Measurements from ENCODE around the gene LIN28A.

Gene LIN28A

DNA sequence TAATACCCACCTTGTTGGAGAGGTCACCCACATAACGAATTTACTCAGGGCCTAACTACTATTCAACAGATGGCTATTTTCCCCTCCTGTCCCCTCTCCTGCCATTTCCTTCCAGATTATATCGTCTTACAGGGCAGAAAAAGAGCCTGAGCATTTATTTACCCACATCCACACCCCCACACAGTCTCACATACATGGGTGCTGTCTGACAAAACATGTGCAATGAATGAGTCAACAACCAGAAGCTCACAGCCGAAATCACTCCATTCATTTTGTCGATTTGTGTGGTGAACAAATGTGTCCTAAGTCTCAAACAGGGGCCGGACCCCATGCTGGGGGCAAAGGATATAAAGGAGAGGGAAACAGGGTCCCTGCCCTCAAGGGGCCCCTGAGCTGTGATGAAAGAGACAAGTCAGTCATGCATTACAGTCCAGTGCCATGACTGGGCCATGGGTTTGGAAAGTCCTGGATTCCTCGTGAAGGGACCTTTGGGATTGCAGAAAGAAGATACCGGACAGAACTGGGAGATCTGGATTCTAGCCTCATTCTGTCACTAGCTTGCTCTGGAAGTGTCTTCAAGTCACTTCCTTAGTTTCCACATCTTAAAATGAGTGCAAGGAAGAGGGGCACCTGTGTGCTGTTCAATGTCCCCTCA lies 21.7 kb upstream of the LIN28A start:
- DNase-seq = no peak

DNA sequence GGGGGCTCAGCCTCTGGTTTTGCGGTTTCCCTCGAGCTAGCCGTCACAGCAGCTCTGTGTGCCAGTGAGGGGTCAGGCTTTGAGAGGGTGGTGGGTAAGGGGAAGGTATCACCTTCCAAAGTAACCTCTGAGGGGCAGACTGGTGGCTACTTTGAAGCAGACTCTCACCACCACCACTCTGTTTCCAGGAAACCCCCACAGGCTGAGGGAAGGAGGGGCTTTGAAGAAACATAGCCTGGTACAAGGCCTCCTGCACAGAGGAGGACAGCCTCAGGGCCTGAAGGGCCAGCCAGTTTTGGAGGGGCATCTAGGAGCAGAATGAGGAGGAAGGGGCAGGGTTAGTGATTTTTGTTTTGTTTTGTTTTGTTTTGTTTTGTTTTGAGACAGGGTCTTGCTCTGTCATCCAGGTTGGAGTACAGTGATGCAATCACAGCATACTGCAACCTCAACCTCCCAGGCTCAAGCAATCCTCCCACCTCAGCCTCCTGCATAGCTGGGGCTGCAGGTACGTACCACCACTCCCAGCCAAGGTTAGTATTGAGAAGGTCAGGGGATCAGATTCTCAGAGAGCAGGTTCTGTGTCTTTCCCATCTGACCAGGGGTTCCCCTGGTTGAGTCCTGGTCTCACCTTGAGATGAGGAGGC lies 20.9 kb upstream of the LIN28A start:
- no peak for DNase-seq

DNA sequence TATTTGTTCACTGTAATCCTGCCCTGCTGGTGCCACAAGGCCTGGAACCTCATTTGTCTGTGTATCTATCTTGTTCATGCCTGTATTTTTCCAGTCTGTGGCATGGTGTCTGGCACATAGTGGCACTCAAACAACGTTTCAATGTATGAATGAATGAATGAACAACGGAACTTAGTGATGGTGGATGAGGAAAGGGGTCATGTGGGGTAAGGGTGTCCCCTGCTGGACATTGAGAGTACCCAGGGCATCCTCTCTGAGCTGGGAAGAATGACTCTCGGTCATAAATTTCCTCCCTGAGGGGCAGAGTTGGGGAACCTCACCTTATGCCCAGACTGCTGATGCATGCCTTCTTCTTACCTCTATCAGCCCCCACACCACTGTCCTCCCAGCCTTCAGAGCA lies 19.2 kb upstream of the LIN28A start:
- peak; percentile 21 for DNase-seq

DNA sequence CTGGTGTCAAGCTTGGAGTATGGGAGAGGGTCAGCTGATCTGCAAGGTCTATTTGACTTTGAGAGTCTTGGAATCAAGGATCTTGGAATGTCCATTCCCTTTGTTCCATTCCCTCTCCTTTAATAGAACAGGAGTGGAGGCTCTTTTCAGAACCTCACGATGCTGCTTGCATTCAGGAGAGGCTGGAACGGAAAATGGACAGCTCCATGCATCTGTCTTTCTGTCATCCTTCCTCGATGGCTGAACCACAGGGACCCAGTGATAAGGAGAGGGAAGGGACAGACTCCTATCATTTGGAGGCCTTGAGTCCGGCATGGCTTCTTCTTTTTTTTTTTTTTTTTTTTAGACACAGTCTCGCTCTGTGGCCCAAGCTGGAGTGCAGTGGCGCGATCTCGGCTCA lies 14.9 kb upstream of the LIN28A start:
- no peak for DNase-seq

DNA sequence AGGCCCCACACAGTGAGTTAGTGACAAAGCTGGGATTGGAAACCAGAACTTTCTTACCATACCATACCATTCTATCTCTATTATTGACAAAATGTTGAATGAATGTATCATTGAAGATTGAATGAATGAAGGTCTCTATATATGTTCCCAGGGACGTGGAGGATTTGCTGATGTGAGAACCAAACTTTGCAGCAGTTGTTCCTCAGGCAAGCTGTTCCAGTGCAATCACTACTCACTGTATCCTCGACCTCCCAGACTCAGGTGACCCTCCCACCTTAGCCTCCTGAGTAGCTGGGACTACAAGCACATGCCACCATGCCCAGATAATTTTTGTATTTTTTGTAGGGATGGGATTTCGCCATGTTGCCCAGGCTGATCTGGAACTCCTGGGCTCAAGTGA lies 11.6 kb upstream of the LIN28A start:
- no peak for DNase-seq

DNA sequence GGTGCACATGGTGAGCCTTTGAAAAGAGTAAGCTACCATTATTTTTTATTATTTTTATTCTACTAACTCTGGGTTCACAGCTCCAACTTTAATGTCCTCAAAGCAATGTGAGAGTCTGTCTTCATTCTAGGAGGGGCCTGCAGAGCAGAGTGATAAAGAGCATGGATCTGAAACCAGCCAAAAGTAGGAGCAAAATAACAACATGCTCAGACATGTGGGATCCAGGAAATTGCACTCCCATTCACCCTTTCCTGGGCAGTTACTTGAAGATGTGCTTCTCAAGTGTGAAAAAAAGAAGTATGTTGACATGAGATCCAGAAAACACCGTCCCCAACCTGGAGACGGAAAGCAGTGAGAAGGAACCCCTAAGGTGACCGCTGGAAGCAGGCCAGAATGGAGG lies 8.7 kb upstream of the LIN28A start:
- DNase-seq = no peak

DNA sequence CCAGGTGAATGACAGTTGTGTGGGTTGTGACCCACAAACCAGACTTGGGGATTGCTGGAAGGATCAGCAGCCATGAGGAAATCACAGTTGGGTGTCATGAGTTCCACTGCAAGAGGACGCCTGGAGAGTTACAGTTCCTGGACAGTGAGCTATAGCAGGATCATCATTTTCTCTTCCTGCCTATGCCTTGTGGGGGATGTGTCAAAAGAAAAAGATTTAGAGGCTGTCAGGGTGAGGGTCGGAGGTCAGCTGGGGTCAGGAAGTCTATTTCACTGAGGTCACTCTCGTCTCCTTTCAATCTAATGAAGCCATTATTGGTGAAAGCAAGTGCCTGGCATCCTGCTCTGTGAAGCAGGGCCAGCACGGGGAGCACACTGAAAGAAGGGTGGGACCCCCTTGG lies 7.0 kb upstream of the LIN28A start:
- DNase-seq = no peak

DNA sequence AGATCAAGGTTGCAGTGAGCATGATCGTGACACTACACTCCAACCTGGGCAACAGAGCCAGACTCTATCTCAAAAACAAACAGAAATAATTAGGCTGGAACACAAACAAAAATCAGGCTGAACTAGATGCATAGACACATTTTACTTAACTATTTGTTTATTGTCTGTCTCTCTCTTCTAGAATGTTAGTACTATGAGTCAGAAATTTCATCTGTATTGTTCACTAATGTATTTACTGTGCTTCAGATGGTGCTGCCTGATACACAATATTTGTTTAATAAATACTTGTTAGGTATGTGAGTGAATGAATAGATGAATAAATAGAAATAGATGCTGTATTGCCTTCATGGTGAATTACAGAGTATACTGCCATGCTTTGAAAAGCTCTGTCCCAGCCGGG lies 6.0 kb upstream of the LIN28A start:
- no peak for DNase-seq

DNA sequence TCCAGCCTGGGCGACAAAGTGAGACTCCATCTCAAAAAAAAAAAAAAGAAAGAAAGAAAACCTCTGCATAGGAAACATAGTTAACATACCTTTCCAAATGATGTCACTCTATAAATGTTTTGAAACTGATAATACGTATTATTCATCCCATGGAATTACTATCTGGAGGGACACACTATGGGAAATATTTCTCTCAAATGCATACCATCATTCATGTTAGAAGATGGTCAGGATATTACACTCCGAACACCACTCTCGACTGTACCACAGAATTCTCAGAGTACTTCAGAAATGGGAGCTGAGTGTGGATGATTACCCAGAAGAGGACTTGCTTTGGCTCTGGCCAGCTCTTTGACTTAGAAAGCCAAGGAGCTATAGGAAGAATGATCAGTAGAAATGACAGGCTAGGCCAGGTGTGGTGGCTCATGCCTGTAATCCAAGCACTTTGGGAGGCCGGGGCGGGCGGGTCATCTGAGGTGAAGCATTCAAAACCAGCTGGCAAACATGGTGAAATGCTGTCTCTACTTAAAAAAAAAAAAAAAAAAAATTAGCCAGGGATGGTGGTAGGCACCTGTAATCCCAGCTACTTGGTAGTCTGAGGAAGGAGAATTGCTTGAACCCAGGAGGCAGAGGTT lies 5.2 kb upstream of the LIN28A start:
- no peak for DNase-seq

DNA sequence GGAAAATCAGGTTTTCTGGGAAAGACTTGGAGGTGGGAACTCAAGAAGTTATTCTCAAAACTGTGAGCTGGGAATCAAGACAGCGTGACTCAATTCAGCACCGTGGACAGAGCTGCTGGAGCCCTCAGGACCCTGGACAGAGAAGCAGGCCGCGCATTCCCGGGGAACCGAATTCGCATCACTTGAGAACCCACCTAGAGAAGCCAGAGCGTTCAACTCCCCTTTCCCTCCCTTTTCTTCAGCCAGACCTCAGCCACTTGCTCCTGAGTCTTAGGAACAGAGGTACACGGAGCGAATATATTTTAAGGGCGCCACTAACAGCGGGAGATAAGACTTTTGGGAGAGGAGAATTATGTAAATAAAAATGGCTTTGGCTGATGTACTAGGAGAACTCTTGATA lies 2.0 kb upstream of the LIN28A start:
- peak; percentile 82 for DNase-seq

DNA sequence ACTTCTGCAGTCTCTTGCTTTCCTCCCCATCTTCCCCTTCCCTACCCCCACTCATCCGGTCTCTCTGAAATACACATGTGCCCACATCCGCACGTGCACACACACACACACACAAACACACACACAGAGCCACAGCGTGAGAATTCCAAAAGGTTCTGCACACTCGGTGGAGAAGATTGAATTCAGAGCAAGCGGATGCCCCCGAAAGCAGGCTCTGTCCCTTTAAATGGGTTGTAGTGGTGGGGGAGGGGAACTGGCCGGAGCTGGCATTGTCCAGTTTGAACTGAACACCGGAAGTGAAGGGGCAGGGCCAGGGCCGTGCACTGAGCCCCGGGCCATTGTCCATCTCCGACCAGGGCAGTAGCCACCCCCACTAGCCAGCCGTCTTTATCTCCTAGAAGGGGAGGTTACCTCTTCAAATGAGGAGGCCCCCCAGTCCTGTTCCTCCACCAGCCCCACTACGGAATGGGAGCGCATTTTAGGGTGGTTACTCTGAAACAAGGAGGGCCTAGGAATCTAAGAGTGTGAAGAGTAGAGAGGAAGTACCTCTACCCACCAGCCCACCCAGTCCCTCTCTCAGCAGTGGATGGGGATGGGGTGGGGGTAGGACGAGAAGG lies 1.3 kb upstream of the LIN28A start:
- DNase-seq = no peak

DNA sequence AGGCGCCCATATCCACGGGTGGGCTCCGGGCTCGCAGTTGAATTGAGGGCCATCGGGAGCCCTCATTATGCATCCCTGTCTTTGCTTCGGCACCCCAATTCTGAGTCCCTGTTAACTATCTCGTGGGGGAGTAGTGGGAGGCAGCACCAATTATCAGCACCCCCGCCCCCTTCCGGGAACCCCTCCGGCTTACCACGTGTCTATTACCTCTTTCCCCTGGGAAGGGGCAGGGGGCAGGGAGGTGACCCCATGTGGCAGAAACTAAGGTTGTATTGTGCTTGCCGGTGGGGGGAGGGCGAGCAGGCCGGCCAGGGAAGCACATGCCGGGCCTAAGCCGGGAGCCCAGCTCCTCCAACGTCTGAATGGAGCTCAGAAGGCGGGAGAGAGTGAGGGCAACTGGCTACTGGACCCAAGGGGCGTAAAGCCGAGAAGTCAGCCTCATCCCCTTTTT lies 1.0 kb downstream of the LIN28A start:
- DNase-seq = no peak

DNA sequence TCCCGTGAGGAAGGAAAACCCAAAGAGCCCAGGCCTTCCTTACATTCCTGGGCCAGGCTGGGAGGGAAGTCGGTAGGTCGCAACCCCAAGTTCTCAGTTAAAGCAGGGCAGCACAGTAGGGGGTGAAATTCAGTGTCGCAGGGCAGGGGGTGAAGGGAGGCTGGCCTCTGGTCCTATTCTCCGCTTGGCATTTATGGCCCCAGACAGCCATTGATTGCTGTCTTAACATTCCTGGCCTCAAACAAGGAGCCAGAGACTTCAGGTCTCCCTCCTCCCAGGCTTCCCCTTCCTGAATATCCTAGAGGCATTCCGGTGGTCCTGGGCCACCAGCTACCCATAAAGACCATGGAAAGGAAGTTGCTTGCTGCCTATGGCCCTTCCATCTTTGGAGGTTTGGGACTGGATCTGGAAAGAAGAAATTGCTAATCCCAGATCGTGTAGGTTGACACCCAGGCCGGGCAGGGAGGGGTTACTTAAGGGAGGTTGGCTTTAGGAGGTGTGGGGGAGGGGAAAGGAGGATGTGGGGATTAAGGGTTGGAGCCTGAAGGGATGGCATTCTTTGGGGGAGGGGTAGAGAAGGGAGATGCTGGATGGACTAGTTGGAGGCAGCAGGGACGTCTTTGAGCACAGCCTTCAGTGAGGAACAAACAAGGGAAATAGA lies 1.7 kb downstream of the LIN28A start:
- no peak for DNase-seq

DNA sequence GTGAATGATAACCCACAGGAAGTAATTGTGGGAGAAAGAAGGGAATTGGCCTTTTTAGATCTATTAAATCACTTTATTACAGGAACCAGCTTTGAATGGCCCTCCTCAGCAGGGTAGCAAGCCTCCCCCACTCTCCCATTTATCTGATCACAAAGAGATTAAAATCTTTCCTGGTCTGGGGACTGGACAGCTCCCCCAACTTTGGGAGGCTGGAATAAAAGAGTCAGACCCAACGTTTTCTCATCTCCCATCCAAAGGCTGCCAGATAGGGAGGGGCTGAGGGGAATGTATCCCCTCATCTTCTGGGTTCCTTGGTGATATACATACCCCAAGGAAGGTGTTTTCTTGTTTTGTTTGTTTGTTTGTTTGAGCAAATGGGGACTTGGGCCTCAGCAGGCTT lies 2.4 kb downstream of the LIN28A start:
- DNase-seq = no peak

DNA sequence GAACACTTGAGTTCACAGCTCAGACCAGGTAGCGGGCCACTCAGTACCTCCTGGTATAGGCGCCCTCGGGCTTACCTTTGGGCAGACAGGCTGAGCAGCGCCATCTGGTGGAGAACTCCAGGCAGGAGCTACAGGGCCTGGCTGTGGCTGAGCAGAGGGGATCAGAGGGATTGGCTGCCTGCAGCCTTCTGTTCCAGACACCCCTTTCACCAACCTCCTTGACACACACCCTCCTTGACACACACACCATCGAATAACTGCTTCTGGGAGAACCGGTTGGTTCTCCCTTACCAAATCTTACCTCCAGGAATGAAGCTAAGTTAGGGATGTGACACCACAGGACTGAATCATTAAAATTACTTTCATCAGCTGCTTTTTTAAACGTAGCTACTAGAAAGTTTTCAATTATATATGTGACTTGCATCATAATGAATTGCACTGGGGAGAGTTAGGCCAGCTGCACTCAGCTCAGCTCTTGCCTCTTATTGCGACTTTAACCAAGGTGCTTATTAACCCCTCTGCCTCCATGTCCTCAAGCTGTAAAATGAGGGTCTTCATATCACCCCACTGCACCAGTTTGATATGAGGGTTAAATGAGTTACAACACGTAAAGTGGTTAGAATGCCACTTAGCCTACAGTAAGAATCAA lies 6.6 kb downstream of the LIN28A start:
- DNase-seq = peak; percentile 86

DNA sequence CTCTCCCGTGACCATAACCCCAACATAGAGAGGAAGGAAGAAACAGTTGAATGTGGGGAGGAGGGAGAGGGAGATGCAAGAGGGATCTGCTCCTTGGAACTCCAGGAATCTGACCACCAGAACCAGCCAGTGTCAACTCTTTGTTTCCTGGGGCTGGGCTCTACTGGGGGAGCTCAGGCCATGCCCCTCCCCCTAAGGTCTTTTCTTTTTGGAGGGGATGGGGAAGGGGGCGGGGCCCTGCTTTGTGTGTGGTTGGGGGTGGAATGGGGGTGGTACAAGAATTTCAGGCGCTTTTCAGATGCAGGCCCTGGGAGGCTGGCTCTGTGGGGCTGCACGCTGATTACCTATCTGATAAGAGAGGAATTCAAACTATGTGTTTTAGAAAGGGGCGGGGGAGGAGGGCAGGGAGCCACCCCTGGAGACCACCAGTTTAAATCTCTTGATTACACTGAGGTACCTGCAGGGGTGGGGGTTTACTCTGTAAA lies 8.3 kb downstream of the LIN28A start:
- DNase-seq = no peak

DNA sequence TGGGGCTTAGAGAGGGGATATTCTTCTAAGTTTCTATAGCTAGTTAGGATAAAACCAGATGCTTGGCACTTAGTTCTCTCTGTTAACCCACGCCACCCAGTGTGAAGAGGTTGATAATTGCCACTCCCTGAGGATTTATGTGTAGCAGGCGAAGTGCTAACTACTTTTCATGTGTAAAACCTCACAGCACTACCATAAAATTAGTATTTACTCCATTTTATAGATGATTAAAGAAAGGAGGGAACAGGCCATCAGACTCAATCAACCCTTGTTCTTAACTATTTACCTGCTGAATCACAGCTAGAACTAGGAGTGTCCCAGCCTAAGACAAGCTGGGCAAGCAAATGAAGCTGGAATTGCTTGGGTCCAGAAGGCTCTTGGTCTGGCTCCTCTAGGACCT lies 8.9 kb downstream of the LIN28A start:
- DNase-seq = no peak

DNA sequence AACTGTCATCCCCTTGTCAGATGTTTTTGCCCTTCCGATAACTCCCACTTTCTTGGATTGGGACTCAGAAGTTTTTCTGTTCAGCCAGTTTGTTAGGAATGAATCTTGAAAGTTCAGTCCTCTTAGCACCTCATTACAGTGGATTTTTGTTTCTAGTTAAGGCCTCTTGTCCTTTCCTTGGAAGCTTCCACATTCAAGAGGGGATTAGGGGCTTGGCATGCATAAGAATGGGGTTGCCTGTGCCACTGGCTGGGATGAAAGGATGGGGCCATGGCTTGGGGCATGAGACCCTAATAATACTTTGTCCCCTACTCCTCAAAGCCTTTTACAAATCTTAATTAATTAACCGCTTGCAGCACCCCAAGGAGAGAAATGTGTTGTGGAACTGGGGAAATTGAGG lies 19.1 kb downstream of the LIN28A start:
- DNase-seq = no peak

DNA sequence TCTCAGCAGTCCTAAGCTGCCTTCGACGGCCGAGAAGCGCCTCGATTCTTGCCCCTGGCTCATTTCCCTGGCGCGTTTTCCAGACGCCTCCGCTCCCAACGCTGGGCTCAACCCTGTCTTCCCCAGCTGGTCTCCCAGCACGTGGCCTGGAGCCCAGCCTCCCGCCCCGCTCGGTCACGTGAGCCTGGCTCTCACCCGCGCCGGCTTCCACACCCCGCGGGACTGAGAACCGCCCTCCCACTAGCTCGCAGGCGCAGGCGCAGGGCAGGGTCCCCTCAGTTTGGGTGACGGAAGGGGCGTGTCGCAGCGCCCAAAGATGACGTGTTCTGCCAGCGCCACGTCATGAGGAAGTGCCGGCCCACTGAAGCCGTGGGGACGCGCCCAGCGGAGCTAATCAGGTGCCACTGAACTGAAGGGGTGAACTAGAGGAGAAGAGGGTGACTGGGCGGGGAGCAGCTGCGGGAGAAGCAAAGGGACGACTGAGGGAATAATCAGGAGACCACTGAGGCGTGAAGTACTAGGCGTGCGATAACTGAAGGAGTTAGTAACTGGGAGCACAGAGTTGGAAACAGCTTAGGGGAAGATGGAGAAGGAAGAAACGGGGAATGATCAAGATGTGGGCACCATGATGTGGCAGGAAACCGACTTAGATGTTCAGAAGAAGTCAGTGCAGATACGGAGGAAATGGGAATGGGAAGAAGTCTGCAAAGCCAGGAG lies 21.5 kb downstream of the LIN28A start, which contains the start of gene DHDDS:
TSS of gene DHDDS (plus strand) at position 343 of the 717 bp plus-strand sequence. CDS start 625 bp downstream, outside the sequence.
- DNase-seq = peak; percentile 97

DNA sequence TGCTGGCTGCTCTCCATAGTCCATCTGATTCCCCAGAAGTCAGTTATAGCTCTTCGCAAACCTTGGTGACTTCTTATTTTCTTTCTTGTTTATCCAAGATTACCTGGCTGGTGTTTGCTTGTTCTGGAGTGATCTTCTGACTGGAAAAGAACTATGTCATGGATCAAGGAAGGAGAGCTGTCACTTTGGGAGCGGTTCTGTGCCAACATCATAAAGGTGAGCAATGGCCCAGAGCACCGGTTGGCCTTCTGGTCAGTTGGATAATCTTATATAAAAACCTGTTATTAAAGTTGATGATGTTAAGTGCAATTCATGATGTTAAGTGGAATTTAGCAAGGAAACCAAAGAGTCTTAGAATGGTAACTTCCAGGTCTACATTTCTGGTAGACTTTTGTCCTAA lies 22.2 kb downstream of the LIN28A start:
- DNase-seq = no peak

DNA sequence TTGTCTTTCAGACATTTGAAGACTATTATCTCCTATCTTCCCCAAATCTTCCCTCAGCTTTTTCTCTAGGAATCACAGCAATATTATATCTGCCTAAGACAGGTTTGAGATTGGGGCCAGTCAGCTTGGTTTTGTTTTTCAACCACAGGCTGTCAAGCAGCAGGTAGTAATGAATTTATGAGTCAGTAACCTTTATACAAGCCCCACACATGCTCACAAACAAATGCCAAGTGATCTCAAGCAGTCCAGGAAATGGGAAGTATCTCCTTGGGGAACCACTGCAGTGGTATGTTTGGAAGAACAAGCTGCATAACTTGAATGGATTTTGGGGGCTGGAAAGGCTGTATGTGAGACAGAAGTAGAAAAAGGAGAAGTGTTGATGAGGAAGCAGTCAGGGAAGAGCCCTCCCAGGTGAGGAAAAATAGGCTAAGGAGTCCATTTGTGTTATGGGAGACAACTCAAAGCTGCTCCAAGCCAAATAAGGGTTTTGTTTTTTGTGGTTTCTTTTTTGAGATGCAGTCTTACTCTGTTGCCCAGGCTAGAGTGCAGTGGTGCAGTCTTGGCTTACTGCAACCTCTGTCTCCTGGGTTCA lies 23.6 kb downstream of the LIN28A start:
- DNase-seq = no peak
